ENCODE measurements around the gene SERAC1.

DNA sequence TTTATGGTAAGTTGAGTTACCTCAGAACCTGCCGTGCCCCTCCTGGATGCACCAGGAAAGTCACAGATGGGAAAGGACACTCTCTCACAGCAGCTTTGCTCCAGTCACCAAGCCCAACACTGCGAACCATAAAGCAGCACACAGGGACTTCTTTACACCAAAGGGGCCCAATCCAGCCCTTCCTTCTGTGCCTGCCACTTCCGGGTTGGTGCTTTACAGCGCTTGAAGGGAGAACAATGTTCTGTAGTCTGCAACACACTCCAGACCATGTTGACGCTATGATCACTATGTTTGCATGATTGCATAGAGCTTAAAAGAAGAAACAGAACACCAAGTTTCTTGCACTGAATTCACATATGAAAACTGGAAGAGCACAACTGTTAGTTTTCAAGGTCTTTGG is 57.1 kb downstream of the SERAC1 start:
- no peak for TF ChIP-seq POLR2A (IDR thresholded peaks at IDR 0.05)
- TF ChIP-seq, protein P1, sequence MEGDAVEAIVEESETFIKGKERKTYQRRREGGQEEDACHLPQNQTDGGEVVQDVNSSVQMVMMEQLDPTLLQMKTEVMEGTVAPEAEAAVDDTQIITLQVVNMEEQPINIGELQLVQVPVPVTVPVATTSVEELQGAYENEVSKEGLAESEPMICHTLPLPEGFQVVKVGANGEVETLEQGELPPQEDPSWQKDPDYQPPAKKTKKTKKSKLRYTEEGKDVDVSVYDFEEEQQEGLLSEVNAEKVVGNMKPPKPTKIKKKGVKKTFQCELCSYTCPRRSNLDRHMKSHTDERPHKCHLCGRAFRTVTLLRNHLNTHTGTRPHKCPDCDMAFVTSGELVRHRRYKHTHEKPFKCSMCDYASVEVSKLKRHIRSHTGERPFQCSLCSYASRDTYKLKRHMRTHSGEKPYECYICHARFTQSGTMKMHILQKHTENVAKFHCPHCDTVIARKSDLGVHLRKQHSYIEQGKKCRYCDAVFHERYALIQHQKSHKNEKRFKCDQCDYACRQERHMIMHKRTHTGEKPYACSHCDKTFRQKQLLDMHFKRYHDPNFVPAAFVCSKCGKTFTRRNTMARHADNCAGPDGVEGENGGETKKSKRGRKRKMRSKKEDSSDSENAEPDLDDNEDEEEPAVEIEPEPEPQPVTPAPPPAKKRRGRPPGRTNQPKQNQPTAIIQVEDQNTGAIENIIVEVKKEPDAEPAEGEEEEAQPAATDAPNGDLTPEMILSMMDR (IDR thresholded peaks at IDR 0.05), result no peak
